BJ (cell line): ENCODE results near the gene GRK3. TPM values are rescaled to one million over a fixed set of nuclear protein-coding genes. Genes with fewer than 3 reads are reported as not detected.

Experiments
- CTCF ChIA-PET: fragments of 350-600 bp; formaldehyde crosslinking; extraction: SDS; loops from one replicate; lab custom pipeline; 2021; ENCODE audit warnings: antibody characterized with exemption, inconsistent platforms; lab: Yijun Ruan, JAX
- POLR2A ChIA-PET: fragments of 300-600 bp; sonication (Branson Sonifier 250); formaldehyde crosslinking; extraction: SDS; loops from one replicate; lab custom pipeline; 2021; ENCODE audit warnings: antibody characterized with exemption; lab: Charles Lee
- DNase-seq: peaks from one replicate; pipeline ENCODE4 v3.0.0-alpha.2; 2011; ENCODE audit warnings: low read depth
- H3K27me3 ChIP-seq: 2 replicates; pipeline ENCODE4 v1.6.0; 2011; ENCODE audit warnings: low read length; ENCODE audit not compliant: control insufficient read depth, insufficient read depth
- H3K36me3 ChIP-seq: 2 replicates; pipeline ENCODE4 v1.5.1; 2011; ENCODE audit warnings: low read length; ENCODE audit not compliant: control insufficient read depth, insufficient read depth
- H3K4me3 ChIP-seq: 2 replicates; pipeline ENCODE4 v1.5.1; 2011; ENCODE audit warnings: low read depth, mild to moderate bottlenecking, control low read depth, low read length
- polyA plus RNA-seq: library from polyadenylated mRNA; depleted of rRNA; stranded (reverse); fragments of >200 nt; gene quantifications from 2 replicates; pipeline ENCODE4 v1.2.3, GENCODE V29; 2011
- TF ChIP-seq, protein P1 (sequence below): IDR thresholded peaks from 2 replicates; pipeline ENCODE4 v1.5.1; 2011; ENCODE audit warnings: low read depth, mild to moderate bottlenecking, control low read depth, inconsistent platforms, low read length, moderate library complexity; ENCODE audit not compliant: insufficient read depth

GRK3 gene
- polyA plus RNA-seq, 1 experiment, result 0.72 TPM

GRCh38 chr22:25689631-25690030 lies 125.2 kb downstream of the GRK3 start:
- Histone ChIP-seq H3K36me3 (no peaks in the 10 kb centered on the region), H3K4me3 (no peak overlapping the region), H3K27me3 (no peaks in the 10 kb centered on the region)
- TF ChIP-seq, protein P1, sequence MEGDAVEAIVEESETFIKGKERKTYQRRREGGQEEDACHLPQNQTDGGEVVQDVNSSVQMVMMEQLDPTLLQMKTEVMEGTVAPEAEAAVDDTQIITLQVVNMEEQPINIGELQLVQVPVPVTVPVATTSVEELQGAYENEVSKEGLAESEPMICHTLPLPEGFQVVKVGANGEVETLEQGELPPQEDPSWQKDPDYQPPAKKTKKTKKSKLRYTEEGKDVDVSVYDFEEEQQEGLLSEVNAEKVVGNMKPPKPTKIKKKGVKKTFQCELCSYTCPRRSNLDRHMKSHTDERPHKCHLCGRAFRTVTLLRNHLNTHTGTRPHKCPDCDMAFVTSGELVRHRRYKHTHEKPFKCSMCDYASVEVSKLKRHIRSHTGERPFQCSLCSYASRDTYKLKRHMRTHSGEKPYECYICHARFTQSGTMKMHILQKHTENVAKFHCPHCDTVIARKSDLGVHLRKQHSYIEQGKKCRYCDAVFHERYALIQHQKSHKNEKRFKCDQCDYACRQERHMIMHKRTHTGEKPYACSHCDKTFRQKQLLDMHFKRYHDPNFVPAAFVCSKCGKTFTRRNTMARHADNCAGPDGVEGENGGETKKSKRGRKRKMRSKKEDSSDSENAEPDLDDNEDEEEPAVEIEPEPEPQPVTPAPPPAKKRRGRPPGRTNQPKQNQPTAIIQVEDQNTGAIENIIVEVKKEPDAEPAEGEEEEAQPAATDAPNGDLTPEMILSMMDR, result no peak
- POLR2A ChIA-PET, result no interaction called here
- CTCF ChIA-PET, result interaction anchor here (0.9 kb wide), 1 partner anchor 65 kb away, joined by 3 read pairs; no protein-coding TSS in a partner anchor
- DNase-seq, result no peak

DNA sequence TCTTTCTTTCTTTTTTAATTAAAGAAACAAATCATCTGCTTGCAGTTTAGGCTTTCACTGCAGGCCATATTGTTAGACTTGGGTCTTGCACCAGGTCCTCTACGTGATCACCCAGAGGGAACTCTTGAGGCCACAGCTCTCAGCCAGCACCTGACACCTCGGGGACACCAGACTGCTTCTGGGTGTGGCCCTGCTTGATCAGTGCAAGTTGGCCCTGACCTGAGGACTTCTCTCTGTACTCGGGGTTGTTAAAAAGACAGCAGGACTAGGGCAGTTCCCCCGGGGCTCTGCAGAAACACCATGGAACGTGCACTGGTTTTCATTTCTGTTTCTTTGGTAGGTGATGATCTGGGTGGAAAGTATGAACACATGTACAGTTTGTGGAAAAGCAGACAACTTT lies 126.3 kb downstream of the GRK3 start:
- H3K4me3 ChIP-seq, result no peak overlapping the region
- ChIA-PET CTCF (no interaction called here), POLR2A (no interaction called here)
- no peaks in the 10 kb centered on the region for H3K36me3 ChIP-seq
- TF ChIP-seq, protein P1, result no peak
- DNase-seq, result no peak
- no peaks in the 10 kb centered on the region for H3K27me3 ChIP-seq

- TF ChIP-seq, protein P1, result no peak
- POLR2A ChIA-PET, result no interaction called here
- Histone ChIP-seq H3K27me3 (no peaks in the 10 kb centered on the region), H3K4me3 (no peak overlapping the region), H3K36me3 (no peaks in the 10 kb centered on the region)
- no peak for DNase-seq
- CTCF ChIA-PET, result interaction anchor here (1.0 kb wide), 1 partner anchor 230 kb away, joined by 3 read pairs; no protein-coding TSS in a partner anchor
These were observed 128.2 kb downstream of the GRK3 start for GRCh38 chr22:25692397-25693267.

- CTCF ChIA-PET, result no interaction called here
- no peak for DNase-seq
These were observed 128.7 kb downstream of the GRK3 start for GRCh38 chr22:25693268-25693565.

GRCh38 chr22:25694196-25694907 lies 129.9 kb downstream of the GRK3 start:
- POLR2A ChIA-PET, result no interaction called here
- TF ChIP-seq, protein P1, result no peak
- DNase-seq, result no peak
- CTCF ChIA-PET, result no interaction called here
- H3K27me3 ChIP-seq, result no peaks in the 10 kb centered on the region
- H3K4me3 ChIP-seq, result no peak overlapping the region
- no peaks in the 10 kb centered on the region for H3K36me3 ChIP-seq

More at GRCh38 chr22:25693268-25693565, 128.7 kb downstream of the GRK3 start:
- POLR2A ChIA-PET, result no interaction called here
- Histone ChIP-seq H3K4me3 (no peak overlapping the region), H3K36me3 (no peaks in the 10 kb centered on the region), H3K27me3 (no peaks in the 10 kb centered on the region)
- TF ChIP-seq, protein P1, result no peak
